ENCODE results near the gene TFF1. TPM values are rescaled to one million over a fixed set of nuclear protein-coding genes. Genes with fewer than 3 reads are reported as not detected.

Gene TFF1
- total RNA-seq, 1 experiment from 2014 or later, result not detected

- TF ChIP-seq CTCF (IDR thresholded peaks at IDR 0.05; ENCODE audit: unreplicated experiment), result no peak
- no peak for DNase-seq (ENCODE audit: unreplicated experiment)
- H3K36me3 Mint-ChIP-seq (ENCODE audit: insufficient read depth, unreplicated experiment), result no peaks in the 10 kb centered on the region
- no TSS peak for BruUV-seq (replicated peaks)
- H3K4me3 Mint-ChIP-seq (ENCODE audit: unreplicated experiment), result no peak overlapping the region
- intact Hi-C loops (cut with micrococcal nuclease), result no loop called here
- ChIA-PET POLR2A (no interaction called here), CTCF (no interaction called here)
- no peak overlapping the region for H3K27ac Mint-ChIP-seq (ENCODE audit: low read depth, unreplicated experiment)
- peaks cover 11% of the 10 kb centered on the region for H3K27me3 Mint-ChIP-seq (ENCODE audit: insufficient read depth, unreplicated experiment)
- no peaks in the 10 kb centered on the region for H3K9me3 Mint-ChIP-seq (ENCODE audit: unreplicated experiment)
- peaks cover 6% of the 10 kb centered on the region for H3K4me1 Mint-ChIP-seq (ENCODE audit: insufficient read depth, unreplicated experiment)
These were observed 22.6 kb upstream of the TFF1 start for GRCh38 chr21:42388740-42389448.

- BruUV-seq (replicated peaks), result no TSS peak
- ChIA-PET CTCF (no interaction called here), POLR2A (interaction anchor here (0.9 kb wide), 1 partner anchor 8 kb away, joined by 5 read pairs; the partner anchor contains the start of gene TMPRSS3)
- Mint-ChIP-seq H3K36me3 (ENCODE audit: insufficient read depth, unreplicated experiment) (no peaks in the 10 kb centered on the region), H3K4me3 (ENCODE audit: unreplicated experiment) (no peak overlapping the region), H3K27me3 (ENCODE audit: insufficient read depth, unreplicated experiment) (peaks cover 11% of the 10 kb centered on the region), H3K27ac (ENCODE audit: low read depth, unreplicated experiment) (no peak overlapping the region), H3K9me3 (ENCODE audit: unreplicated experiment) (no peaks in the 10 kb centered on the region), H3K4me1 (ENCODE audit: insufficient read depth, unreplicated experiment) (peaks cover 6% of the 10 kb centered on the region)
- DNase-seq (ENCODE audit: unreplicated experiment), result no peak
- intact Hi-C loops (cut with micrococcal nuclease), result no loop called here
- TF ChIP-seq CTCF (IDR thresholded peaks at IDR 0.05; ENCODE audit: unreplicated experiment), result no peak
These were observed 21.6 kb upstream of the TFF1 start for GRCh38 chr21:42387843-42388340.

GRCh38 chr21:42387164-42387563 lies 20.8 kb upstream of the TFF1 start:
- no peak overlapping the region for H3K4me3 Mint-ChIP-seq (ENCODE audit: unreplicated experiment)
- ChIA-PET CTCF (no interaction called here), POLR2A (interaction anchor here (0.6 to 0.9 kb wide), 2 partner anchors 9 to 122 kb away, joined by 4 to 5 read pairs; partner anchors contain the start of gene TMPRSS3)
- no TSS peak for BruUV-seq (replicated peaks)
- intact Hi-C loops (cut with micrococcal nuclease), result no loop called here
- no peak overlapping the region for H3K27ac Mint-ChIP-seq (ENCODE audit: low read depth, unreplicated experiment)
- peaks cover 6% of the 10 kb centered on the region for H3K27me3 Mint-ChIP-seq (ENCODE audit: insufficient read depth, unreplicated experiment)
- no peaks in the 10 kb centered on the region for H3K9me3 Mint-ChIP-seq (ENCODE audit: unreplicated experiment)
- H3K36me3 Mint-ChIP-seq (ENCODE audit: insufficient read depth, unreplicated experiment), result no peaks in the 10 kb centered on the region
- peaks cover 6% of the 10 kb centered on the region for H3K4me1 Mint-ChIP-seq (ENCODE audit: insufficient read depth, unreplicated experiment)
- DNase-seq (ENCODE audit: unreplicated experiment), result no peak
- TF ChIP-seq CTCF (IDR thresholded peaks at IDR 0.05; ENCODE audit: unreplicated experiment), result no peak

- H3K27me3 Mint-ChIP-seq (ENCODE audit: insufficient read depth, unreplicated experiment), result no peaks in the 10 kb centered on the region
- intact Hi-C loops (cut with micrococcal nuclease), result no loop called here
These were observed 19.8 kb upstream of the TFF1 start for GRCh38 chr21:42386034-42386591.

More at GRCh38 chr21:42386034-42386591, 19.8 kb upstream of the TFF1 start:
- peaks cover 6% of the 10 kb centered on the region for H3K4me1 Mint-ChIP-seq (ENCODE audit: insufficient read depth, unreplicated experiment)
- no peak overlapping the region for H3K27ac Mint-ChIP-seq (ENCODE audit: low read depth, unreplicated experiment)
- DNase-seq (ENCODE audit: unreplicated experiment), result no peak
- TF ChIP-seq CTCF (IDR thresholded peaks at IDR 0.05; ENCODE audit: unreplicated experiment), result no peak
- CTCF ChIA-PET, result no interaction called here
- POLR2A ChIA-PET, result no interaction called here
- H3K36me3 Mint-ChIP-seq (ENCODE audit: insufficient read depth, unreplicated experiment), result no peaks in the 10 kb centered on the region
- no peaks in the 10 kb centered on the region for H3K9me3 Mint-ChIP-seq (ENCODE audit: unreplicated experiment)
- no TSS peak for BruUV-seq (replicated peaks)
- H3K4me3 Mint-ChIP-seq (ENCODE audit: unreplicated experiment), result no peak overlapping the region
